GM06990 (cell line): Measurements from ENCODE around the gene NECTIN1.
"Not testable (repeated sequence)": the region's sequence is repeated elsewhere in the genome, so short reads cannot be mapped to it uniquely, and the experiment has no call there.

Source experiments
- DNase-seq: peaks from one replicate; pipeline ENCODE4 v3.0.0-alpha.2; 2011; ENCODE audit not compliant: insufficient read length; ENCODE audit errors: extremely low read depth
- H3K27me3 ChIP-seq: replicated peaks from 2 replicates; pipeline ENCODE4 v1.6.0; 2011; ENCODE audit warnings: low read length; ENCODE audit not compliant: control insufficient read depth, insufficient read depth
- H3K36me3 ChIP-seq: 2 replicates; pipeline ENCODE4 v1.5.1; 2011; ENCODE audit warnings: low read length; ENCODE audit not compliant: control insufficient read depth, insufficient read depth
- H3K4me3 ChIP-seq: replicated peaks from 2 replicates; pipeline ENCODE4 v1.5.1; 2011; ENCODE audit warnings: low read depth, mild to moderate bottlenecking, control low read depth, low read length
- CTCF ChIP-seq: IDR thresholded peaks from 2 replicates; pipeline ENCODE4 v1.5.1; 2011; ENCODE audit warnings: low read length, control low read depth, mild to moderate bottlenecking, inconsistent platforms; ENCODE audit not compliant: insufficient read depth, poor library complexity, severe bottlenecking

NECTIN1 gene

GRCh38 chr11:119605137-119605665 is 123.8 kb downstream of the NECTIN1 start:
- Histone ChIP-seq H3K27me3 (peaks cover 2% of the 10 kb centered on the region), H3K4me3 (no peak overlapping the region), H3K36me3 (no peaks in the 10 kb centered on the region)
- DNase-seq = no peak
- no peak for TF ChIP-seq CTCF

GRCh38 chr11:119602745-119603373 is 126.1 kb downstream of the NECTIN1 start:
- no peak for TF ChIP-seq CTCF

GRCh38 chr11:119599864-119600541 is 129.0 kb downstream of the NECTIN1 start:
- H3K4me3 ChIP-seq = no peak overlapping the region
- H3K36me3 ChIP-seq = no peaks in the 10 kb centered on the region
- no peak for TF ChIP-seq CTCF
- DNase-seq = no peak
- no peaks in the 10 kb centered on the region; the same call in none of the 2 replicates for H3K27me3 ChIP-seq

More at GRCh38 chr11:119602745-119603373, 126.1 kb downstream of the NECTIN1 start:
- Histone ChIP-seq H3K27me3 (no peaks in the 10 kb centered on the region; the same call in none of the 2 replicates), H3K36me3 (no peaks in the 10 kb centered on the region), H3K4me3 (no peak overlapping the region)
- DNase-seq = no peak

GRCh38 chr11:119595941-119596340 is 133.1 kb downstream of the NECTIN1 start:
- H3K36me3 ChIP-seq, H3K27me3 ChIP-seq, H3K4me3 ChIP-seq, DNase-seq: not testable (repeated sequence)

GRCh38 chr11:119594639-119595249 is 134.3 kb downstream of the NECTIN1 start:
- H3K27me3 ChIP-seq = no peaks in the 10 kb centered on the region; the same call in 1 of the 2 replicates
- no peak overlapping the region for H3K4me3 ChIP-seq
- TF ChIP-seq CTCF = no peak
- H3K36me3 ChIP-seq = no peaks in the 10 kb centered on the region
- no peak for DNase-seq

- TF ChIP-seq CTCF = no peak
- DNase-seq = no peak
- H3K4me3 ChIP-seq = no peak overlapping the region
- H3K27me3 ChIP-seq = no peaks in the 10 kb centered on the region
- H3K36me3 ChIP-seq = no peaks in the 10 kb centered on the region
Measured at GRCh38 chr11:119593346-119593745, 135.7 kb downstream of the NECTIN1 start.
